Measurements from ENCODE around the gene TNXB. TPM values are rescaled to one million over a fixed set of nuclear protein-coding genes. Genes with fewer than 3 reads are reported as not detected.

TNXB gene
- total and polyA plus RNA-seq, 2 experiments from 2014 or later, result 2.0 to 6.0 TPM

DNA sequence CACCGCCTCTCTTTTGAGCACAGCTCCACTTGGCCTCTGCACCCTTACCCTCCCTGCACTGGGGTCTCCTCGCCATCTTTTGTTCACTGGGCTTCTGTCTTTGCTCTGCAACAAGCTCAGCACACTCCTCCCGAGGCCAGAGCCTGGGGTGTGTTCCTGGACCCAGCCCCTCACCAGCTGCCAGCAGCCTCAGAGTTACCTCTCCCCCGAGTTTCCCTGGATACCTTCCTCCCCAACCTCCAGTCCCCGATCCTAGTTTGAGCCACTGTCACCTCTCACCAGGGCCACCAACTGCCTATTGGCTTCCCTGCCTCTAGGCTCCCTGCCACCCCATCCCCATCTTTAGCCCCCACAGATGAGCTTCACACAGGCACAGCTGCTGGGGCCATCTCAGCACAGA is 58.6 kb downstream of the TNXB start:
- no peak overlapping the region for H3K4me2 ChIP-seq
- Mint-ChIP-seq H3K4me1 (peaks cover 3% of the 10 kb centered on the region; the same call in 2 of the 3 replicates), H3K27me3 (ENCODE audit: insufficient read depth, low read depth, poor library complexity) (peaks cover 12% of the 10 kb centered on the region), H3K4me3 (no peak overlapping the region), H3K36me3 (ENCODE audit: low read depth) (no peaks in the 10 kb centered on the region), H3K9me3 (no peaks in the 10 kb centered on the region; the same call in 2 of the 3 replicates), H3K27ac (no peak overlapping the region)
- H3K27ac ChIP-seq (ENCODE audit: low read depth), result no peak overlapping the region
- no peak overlapping the region for H3K4me3 ChIP-seq
- H3K9me2 ChIP-seq (ENCODE audit: insufficient read depth), result no peaks in the 10 kb centered on the region
- no peaks in the 10 kb centered on the region for H4K20me1 ChIP-seq (replicated peaks; ENCODE audit: insufficient read depth)
- no peaks in the 10 kb centered on the region for H3K36me3 ChIP-seq (ENCODE audit: insufficient read depth)
- H3F3A ChIP-seq (replicated peaks; ENCODE audit: low read depth), result 0 out of 2 replicates have a peak, but pooled peaks cover 3% of the 10 kb centered on the region
- H3K4me1 ChIP-seq (ENCODE audit: insufficient read depth), result no peaks in the 10 kb centered on the region; the same call in 1 of the 2 replicates
- DNase-seq (ENCODE audit: low spot score), result no peak
- no peaks in the 10 kb centered on the region for H3K79me2 ChIP-seq (replicated peaks; ENCODE audit: insufficient read depth)
- H2AFZ ChIP-seq, result no peak overlapping the region
- no peak for TF ChIP-seq EZH2 (IDR thresholded peaks at IDR 0.05; ENCODE audit: low read depth, unreplicated experiment)
- TF ChIP-seq, protein P1, sequence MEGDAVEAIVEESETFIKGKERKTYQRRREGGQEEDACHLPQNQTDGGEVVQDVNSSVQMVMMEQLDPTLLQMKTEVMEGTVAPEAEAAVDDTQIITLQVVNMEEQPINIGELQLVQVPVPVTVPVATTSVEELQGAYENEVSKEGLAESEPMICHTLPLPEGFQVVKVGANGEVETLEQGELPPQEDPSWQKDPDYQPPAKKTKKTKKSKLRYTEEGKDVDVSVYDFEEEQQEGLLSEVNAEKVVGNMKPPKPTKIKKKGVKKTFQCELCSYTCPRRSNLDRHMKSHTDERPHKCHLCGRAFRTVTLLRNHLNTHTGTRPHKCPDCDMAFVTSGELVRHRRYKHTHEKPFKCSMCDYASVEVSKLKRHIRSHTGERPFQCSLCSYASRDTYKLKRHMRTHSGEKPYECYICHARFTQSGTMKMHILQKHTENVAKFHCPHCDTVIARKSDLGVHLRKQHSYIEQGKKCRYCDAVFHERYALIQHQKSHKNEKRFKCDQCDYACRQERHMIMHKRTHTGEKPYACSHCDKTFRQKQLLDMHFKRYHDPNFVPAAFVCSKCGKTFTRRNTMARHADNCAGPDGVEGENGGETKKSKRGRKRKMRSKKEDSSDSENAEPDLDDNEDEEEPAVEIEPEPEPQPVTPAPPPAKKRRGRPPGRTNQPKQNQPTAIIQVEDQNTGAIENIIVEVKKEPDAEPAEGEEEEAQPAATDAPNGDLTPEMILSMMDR (conservative IDR thresholded peaks at IDR 0.05; ENCODE audit: low read depth in 2 of 2), result no peak
- TF ChIP-seq, protein P2, sequence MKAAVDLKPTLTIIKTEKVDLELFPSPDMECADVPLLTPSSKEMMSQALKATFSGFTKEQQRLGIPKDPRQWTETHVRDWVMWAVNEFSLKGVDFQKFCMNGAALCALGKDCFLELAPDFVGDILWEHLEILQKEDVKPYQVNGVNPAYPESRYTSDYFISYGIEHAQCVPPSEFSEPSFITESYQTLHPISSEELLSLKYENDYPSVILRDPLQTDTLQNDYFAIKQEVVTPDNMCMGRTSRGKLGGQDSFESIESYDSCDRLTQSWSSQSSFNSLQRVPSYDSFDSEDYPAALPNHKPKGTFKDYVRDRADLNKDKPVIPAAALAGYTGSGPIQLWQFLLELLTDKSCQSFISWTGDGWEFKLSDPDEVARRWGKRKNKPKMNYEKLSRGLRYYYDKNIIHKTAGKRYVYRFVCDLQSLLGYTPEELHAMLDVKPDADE (IDR thresholded peaks at IDR 0.05), result no peak
- no peak for TF ChIP-seq NANOG (IDR thresholded peaks at IDR 0.05; ENCODE audit: borderline replicate concordance)
- TF ChIP-seq EZH2phosphoT487 (IDR thresholded peaks at IDR 0.05; ENCODE audit: unreplicated experiment), result no peak
- no peak for TF ChIP-seq POLR2AphosphoS5 (IDR thresholded peaks at IDR 0.05; ENCODE audit: low read depth)
- TF ChIP-seq ZNF331 (CRISPR knock-in tag; IDR thresholded peaks at IDR 0.05; ENCODE audit: low read depth), result no peak
- no peak for TF ChIP-seq JUNB (IDR thresholded peaks at IDR 0.05; ENCODE audit: unreplicated experiment)
- no peak for TF ChIP-seq STAT1 (IDR thresholded peaks at IDR 0.05; ENCODE audit: unreplicated experiment)
- TF ChIP-seq, protein P3, sequence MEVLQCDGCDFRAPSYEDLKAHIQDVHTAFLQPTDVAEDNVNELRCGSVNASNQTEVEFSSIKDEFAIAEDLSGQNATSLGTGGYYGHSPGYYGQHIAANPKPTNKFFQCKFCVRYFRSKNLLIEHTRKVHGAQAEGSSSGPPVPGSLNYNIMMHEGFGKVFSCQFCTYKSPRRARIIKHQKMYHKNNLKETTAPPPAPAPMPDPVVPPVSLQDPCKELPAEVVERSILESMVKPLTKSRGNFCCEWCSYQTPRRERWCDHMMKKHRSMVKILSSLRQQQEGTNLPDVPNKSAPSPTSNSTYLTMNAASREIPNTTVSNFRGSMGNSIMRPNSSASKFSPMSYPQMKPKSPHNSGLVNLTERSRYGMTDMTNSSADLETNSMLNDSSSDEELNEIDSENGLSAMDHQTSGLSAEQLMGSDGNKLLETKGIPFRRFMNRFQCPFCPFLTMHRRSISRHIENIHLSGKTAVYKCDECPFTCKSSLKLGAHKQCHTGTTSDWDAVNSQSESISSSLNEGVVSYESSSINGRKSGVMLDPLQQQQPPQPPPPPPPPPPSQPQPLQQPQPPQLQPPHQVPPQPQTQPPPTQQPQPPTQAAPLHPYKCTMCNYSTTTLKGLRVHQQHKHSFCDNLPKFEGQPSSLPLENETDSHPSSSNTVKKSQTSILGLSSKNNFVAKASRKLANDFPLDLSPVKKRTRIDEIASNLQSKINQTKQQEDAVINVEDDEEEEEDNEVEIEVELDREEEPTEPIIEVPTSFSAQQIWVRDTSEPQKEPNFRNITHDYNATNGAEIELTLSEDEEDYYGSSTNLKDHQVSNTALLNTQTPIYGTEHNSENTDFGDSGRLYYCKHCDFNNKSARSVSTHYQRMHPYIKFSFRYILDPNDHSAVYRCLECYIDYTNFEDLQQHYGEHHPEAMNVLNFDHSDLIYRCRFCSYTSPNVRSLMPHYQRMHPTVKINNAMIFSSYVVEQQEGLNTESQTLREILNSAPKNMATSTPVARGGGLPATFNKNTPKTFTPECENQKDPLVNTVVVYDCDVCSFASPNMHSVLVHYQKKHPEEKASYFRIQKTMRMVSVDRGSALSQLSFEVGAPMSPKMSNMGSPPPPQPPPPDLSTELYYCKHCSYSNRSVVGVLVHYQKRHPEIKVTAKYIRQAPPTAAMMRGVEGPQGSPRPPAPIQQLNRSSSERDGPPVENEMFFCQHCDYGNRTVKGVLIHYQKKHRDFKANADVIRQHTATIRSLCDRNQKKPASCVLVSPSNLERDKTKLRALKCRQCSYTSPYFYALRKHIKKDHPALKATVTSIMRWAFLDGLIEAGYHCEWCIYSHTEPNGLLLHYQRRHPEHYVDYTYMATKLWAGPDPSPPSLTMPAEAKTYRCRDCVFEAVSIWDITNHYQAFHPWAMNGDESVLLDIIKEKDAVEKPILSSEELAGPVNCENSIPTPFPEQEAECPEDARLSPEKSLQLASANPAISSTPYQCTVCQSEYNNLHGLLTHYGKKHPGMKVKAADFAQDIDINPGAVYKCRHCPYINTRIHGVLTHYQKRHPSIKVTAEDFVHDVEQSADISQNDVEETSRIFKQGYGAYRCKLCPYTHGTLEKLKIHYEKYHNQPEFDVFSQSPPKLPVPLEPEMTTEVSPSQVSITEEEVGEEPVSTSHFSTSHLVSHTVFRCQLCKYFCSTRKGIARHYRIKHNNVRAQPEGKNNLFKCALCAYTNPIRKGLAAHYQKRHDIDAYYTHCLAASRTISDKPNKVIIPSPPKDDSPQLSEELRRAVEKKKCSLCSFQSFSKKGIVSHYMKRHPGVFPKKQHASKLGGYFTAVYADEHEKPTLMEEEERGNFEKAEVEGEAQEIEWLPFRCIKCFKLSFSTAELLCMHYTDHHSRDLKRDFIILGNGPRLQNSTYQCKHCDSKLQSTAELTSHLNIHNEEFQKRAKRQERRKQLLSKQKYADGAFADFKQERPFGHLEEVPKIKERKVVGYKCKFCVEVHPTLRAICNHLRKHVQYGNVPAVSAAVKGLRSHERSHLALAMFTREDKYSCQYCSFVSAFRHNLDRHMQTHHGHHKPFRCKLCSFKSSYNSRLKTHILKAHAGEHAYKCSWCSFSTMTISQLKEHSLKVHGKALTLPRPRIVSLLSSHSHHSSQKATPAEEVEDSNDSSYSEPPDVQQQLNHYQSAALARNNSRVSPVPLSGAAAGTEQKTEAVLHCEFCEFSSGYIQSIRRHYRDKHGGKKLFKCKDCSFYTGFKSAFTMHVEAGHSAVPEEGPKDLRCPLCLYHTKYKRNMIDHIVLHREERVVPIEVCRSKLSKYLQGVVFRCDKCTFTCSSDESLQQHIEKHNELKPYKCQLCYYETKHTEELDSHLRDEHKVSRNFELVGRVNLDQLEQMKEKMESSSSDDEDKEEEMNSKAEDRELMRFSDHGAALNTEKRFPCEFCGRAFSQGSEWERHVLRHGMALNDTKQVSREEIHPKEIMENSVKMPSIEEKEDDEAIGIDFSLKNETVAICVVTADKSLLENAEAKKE (CRISPR knock-in tag; IDR thresholded peaks at IDR 0.05), result no peak
- no peak for TF ChIP-seq CREB1 (CRISPR knock-in tag; IDR thresholded peaks at IDR 0.05; ENCODE audit: low read depth)
- TF ChIP-seq, protein P4, sequence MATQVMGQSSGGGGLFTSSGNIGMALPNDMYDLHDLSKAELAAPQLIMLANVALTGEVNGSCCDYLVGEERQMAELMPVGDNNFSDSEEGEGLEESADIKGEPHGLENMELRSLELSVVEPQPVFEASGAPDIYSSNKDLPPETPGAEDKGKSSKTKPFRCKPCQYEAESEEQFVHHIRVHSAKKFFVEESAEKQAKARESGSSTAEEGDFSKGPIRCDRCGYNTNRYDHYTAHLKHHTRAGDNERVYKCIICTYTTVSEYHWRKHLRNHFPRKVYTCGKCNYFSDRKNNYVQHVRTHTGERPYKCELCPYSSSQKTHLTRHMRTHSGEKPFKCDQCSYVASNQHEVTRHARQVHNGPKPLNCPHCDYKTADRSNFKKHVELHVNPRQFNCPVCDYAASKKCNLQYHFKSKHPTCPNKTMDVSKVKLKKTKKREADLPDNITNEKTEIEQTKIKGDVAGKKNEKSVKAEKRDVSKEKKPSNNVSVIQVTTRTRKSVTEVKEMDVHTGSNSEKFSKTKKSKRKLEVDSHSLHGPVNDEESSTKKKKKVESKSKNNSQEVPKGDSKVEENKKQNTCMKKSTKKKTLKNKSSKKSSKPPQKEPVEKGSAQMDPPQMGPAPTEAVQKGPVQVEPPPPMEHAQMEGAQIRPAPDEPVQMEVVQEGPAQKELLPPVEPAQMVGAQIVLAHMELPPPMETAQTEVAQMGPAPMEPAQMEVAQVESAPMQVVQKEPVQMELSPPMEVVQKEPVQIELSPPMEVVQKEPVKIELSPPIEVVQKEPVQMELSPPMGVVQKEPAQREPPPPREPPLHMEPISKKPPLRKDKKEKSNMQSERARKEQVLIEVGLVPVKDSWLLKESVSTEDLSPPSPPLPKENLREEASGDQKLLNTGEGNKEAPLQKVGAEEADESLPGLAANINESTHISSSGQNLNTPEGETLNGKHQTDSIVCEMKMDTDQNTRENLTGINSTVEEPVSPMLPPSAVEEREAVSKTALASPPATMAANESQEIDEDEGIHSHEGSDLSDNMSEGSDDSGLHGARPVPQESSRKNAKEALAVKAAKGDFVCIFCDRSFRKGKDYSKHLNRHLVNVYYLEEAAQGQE (IDR thresholded peaks at IDR 0.05; ENCODE audit: unreplicated experiment), result no peak
- no peak for ATAC-seq
- no peaks in the 10 kb centered on the region for H3K27me3 ChIP-seq (ENCODE audit: insufficient read depth)
